ENCODE data around the gene BTBD16. TPM values are rescaled to one million over a fixed set of nuclear protein-coding genes. Genes with fewer than 3 reads are reported as not detected.
A peak's percentile ranks its signal among the peaks of the same experiment; 100 is the strongest.

BTBD16 gene
- total RNA-seq, 2 experiments from 2014 or later = not detected

DNA sequence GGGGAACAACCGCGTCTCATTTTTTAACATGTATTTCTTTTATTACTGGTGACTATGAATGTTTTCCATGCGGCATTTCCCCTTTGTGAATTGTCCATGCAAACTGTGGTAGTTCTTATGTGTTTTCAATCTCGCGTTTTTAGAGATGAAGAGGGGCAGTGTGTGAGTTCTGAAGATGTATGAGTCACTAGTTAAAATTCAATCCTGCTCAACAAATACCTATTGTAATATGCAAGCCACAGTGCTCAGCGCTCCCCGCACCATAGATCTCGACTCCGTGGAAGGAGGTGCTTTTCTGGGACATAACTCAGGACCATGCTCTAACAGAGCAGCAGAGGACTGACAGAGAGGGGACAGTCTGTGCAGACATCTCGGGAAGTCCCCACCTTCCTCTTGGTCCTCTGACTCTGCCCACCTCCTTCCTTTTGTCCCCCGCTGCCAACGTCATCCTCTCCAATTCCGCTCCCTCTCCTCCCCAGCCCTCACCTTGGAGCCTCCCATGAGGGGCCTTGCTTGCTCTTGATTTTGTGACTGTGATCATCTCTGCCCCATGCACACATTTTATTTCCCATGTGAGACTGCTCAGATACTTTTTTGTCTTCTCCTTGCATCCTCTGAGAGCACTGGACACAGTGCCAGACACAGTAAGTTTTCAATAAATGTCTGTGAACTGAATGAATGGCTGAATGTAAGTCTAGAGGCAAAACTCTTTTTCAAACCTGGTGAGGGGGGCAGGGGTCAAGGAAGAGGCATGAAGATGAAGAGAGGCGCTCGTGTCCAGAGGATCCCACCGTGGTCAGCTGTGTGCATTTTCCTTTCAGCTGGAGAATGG lies 60.7 kb downstream of the BTBD16 start:
- no peak for ATAC-seq
- ChIA-PET CTCF (no interaction called here), POLR2A (no interaction called here)
- peaks cover 17% of the 10 kb centered on the region for H3K27me3 Mint-ChIP-seq (ENCODE audit: low read depth)
- H3K9me3 Mint-ChIP-seq (ENCODE audit: insufficient read depth) = no peaks in the 10 kb centered on the region
- H3K4me1 Mint-ChIP-seq (ENCODE audit: low read depth) = peaks cover 2% of the 10 kb centered on the region
- no peak overlapping the region for H3K4me3 Mint-ChIP-seq
- H3K27ac Mint-ChIP-seq = no peak overlapping the region
- no peak for DNase-seq
- no peaks in the 10 kb centered on the region for H3K36me3 Mint-ChIP-seq (ENCODE audit: low read depth)

DNA sequence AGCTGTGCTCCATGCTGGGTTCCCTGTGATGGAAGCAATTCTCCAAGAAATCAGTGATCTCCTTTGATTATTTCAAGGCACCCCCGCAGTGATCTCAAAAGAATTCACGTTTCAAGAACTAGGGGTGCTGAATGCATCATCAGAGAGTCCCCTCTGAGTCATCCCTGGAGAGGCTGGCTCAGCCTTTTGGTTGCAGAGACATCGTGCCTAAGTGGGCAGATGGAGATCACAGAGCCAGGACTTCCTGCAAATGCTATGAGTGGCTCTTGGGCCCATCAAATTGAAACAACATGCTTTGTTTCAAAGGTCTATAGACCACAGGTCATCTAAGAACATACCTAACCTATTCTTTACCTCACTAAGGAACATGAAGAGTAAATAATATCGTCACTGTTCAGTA lies 61.9 kb downstream of the BTBD16 start:
- H3K27ac Mint-ChIP-seq = no peak overlapping the region

GRCh38 chr10:122336332-122336731 lies 65.2 kb downstream of the BTBD16 start:
- Mint-ChIP-seq H3K36me3 (ENCODE audit: low read depth) (no peaks in the 10 kb centered on the region), H3K9me3 (ENCODE audit: insufficient read depth) (no peaks in the 10 kb centered on the region), H3K4me3 (no peak overlapping the region), H3K27ac (no peak overlapping the region), H3K4me1 (ENCODE audit: low read depth) (peaks cover 2% of the 10 kb centered on the region), H3K27me3 (ENCODE audit: low read depth) (peaks cover 12% of the 10 kb centered on the region)
- POLR2A ChIA-PET = no interaction called here
- ATAC-seq (no peak), DNase-seq (no peak)
- CTCF ChIA-PET = no interaction called here

More for the DNA sequence above, 61.9 kb downstream of the BTBD16 start:
- no peaks in the 10 kb centered on the region for H3K36me3 Mint-ChIP-seq (ENCODE audit: low read depth)
- ATAC-seq (no peak), DNase-seq (no peak)
- POLR2A ChIA-PET = no interaction called here
- H3K4me3 Mint-ChIP-seq = no peak overlapping the region
- peaks cover 2% of the 10 kb centered on the region for H3K4me1 Mint-ChIP-seq (ENCODE audit: low read depth)
- CTCF ChIA-PET = no interaction called here
- peaks cover 17% of the 10 kb centered on the region for H3K27me3 Mint-ChIP-seq (ENCODE audit: low read depth)
- H3K9me3 Mint-ChIP-seq (ENCODE audit: insufficient read depth) = no peaks in the 10 kb centered on the region

DNA sequence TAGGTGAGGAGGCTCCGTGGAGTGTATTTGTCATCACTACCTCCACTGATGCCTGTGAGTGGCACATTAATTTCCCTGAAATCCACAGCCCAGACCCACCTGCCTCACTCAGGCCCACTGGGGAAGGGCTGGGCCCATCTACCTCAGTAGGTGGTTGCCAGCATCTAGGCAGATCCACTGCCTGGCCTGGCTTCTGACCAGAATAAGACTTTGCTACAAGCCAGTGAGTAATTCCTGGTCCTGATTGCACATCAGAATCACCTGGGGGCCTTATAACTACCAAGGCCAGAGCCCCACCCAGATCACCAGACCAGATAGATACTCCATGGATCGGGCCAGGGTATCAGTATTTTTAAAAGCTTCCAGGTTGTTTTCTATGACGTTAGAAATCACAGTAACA lies 65.9 kb downstream of the BTBD16 start:
- POLR2A ChIA-PET = no interaction called here
- Mint-ChIP-seq H3K4me1 (ENCODE audit: low read depth) (peaks cover 2% of the 10 kb centered on the region), H3K27ac (no peak overlapping the region), H3K27me3 (ENCODE audit: low read depth) (peaks cover 7% of the 10 kb centered on the region), H3K36me3 (ENCODE audit: low read depth) (no peaks in the 10 kb centered on the region), H3K9me3 (ENCODE audit: insufficient read depth) (no peaks in the 10 kb centered on the region), H3K4me3 (no peak overlapping the region)
- CTCF ChIA-PET = no interaction called here
- DNase-seq (no peak), ATAC-seq (no peak)

DNA sequence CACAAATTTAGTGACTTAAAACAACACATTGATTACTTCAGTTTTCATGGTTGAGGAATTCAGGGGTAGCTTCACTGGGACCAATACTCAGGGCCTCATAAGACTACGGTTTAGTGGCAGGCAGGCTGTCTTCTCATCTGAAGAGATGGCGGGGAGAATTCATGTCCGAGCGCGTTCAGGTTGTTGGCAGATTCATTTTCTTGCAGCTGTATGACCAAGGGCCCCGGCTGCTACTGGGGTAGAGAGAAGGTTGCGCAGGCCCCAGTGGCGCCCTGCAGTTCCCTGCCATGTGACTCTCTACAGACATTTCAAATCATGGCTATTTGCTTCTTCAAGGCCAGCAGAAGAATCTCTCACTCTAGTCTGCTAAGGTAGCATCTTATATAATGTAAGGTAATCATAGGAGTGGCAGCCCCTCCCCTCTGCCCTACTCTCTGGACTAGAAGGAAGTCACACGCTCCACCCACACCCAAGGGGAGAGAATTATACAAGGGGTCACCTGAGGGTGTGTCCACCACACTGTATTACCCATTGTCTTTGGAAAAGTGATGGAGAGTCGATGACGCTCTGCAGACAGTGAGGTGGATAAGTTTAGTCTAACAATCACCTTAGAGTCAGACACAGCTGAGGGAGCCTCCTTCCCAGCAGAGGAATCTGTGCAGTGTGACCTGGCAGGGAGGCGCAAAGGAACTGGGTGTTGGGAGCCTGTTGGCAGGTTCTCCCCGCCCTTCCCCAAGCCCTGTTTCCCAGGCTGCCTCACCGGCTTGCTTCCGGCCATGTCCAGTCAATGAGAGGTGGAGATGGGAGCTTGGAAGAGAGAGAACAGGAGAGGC lies 67.7 kb downstream of the BTBD16 start:
- H3K27ac Mint-ChIP-seq = no peak overlapping the region
- POLR2A ChIA-PET = no interaction called here
- H3K36me3 Mint-ChIP-seq (ENCODE audit: low read depth) = no peaks in the 10 kb centered on the region
- DNase-seq (no peak), ATAC-seq (no peak)
- no peak overlapping the region for H3K4me3 Mint-ChIP-seq
- H3K9me3 Mint-ChIP-seq (ENCODE audit: insufficient read depth) = no peaks in the 10 kb centered on the region
- peaks cover 7% of the 10 kb centered on the region for H3K4me1 Mint-ChIP-seq (ENCODE audit: low read depth)
- H3K27me3 Mint-ChIP-seq (ENCODE audit: low read depth) = no peaks in the 10 kb centered on the region
- CTCF ChIA-PET = interaction anchor here (1.1 to 2.0 kb wide), 2 partner anchors 96 to 226 kb away, joined by 3 to 12 read pairs; no protein-coding TSS in a partner anchor

- H3K27me3 Mint-ChIP-seq (ENCODE audit: low read depth) = no peaks in the 10 kb centered on the region
- peaks cover 7% of the 10 kb centered on the region for H3K4me1 Mint-ChIP-seq (ENCODE audit: low read depth)
- ATAC-seq (no peak), DNase-seq (no peak)
- ChIA-PET POLR2A (no interaction called here), CTCF (interaction anchor here (1.1 to 2.0 kb wide), 4 partner anchors 92 to 224 kb away, joined by 3 to 12 read pairs (median 4); no protein-coding TSS in a partner anchor)
- no peaks in the 10 kb centered on the region for H3K9me3 Mint-ChIP-seq (ENCODE audit: insufficient read depth)
- H3K36me3 Mint-ChIP-seq (ENCODE audit: low read depth) = no peaks in the 10 kb centered on the region
- H3K27ac Mint-ChIP-seq = no peak overlapping the region
- no peak overlapping the region for H3K4me3 Mint-ChIP-seq
These were observed 70.2 kb downstream of the BTBD16 start for GRCh38 chr10:122341141-122341810.

GRCh38 chr10:122342293-122343134 lies 71.4 kb downstream of the BTBD16 start:
- ATAC-seq = peak; percentile 64
- ChIA-PET POLR2A (no interaction called here), CTCF (interaction anchor here (0.6 to 3.3 kb wide), 20 partner anchors 9 to 222 kb away, joined by 3 to 78 read pairs (median 4); partner anchors contain the start of gene PLEKHA1)
- DNase-seq = peak; percentile 69
- H3K4me3 Mint-ChIP-seq = no peak overlapping the region
- H3K9me3 Mint-ChIP-seq (ENCODE audit: insufficient read depth) = no peaks in the 10 kb centered on the region
- H3K36me3 Mint-ChIP-seq (ENCODE audit: low read depth) = no peaks in the 10 kb centered on the region
- no peaks in the 10 kb centered on the region for H3K27me3 Mint-ChIP-seq (ENCODE audit: low read depth)
- H3K4me1 Mint-ChIP-seq (ENCODE audit: low read depth) = peaks cover 7% of the 10 kb centered on the region
- H3K27ac Mint-ChIP-seq = no peak overlapping the region

DNA sequence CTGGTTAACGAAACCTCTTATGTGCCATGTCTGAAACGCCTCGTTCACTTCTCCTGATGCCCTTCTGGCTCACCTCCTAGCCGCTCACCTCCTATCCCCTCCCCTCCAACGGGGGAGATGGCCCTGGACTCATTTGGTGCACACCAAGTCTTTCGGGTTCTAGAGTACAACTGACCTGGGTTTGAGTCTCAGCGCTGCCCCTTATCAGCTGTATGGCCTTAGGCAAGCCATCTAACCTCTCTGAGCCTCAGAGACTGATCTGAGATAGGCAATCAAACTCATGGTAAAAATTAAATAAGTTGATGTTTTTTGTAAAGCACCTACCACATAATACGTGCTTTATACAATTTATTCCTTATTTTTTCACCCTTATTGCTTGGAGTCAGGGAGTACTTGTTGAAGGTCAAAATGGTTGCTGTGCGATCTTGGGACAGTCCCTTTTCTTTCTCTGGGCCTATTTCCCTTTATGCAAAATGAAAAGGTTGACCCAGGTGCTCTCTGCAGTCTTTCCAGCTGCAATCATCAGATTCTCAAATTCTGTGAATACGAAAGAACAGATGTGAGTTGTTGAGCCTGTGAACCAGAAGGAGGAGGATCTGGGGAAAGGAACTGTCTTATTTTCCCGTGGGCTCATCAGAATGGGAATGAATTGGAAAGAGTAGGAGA lies 72.2 kb downstream of the BTBD16 start:
- H3K36me3 Mint-ChIP-seq (ENCODE audit: low read depth) = no peaks in the 10 kb centered on the region
- H3K4me3 Mint-ChIP-seq = no peak overlapping the region
- no peaks in the 10 kb centered on the region for H3K27me3 Mint-ChIP-seq (ENCODE audit: low read depth)
- no peaks in the 10 kb centered on the region for H3K9me3 Mint-ChIP-seq (ENCODE audit: insufficient read depth)
- H3K4me1 Mint-ChIP-seq (ENCODE audit: low read depth) = peaks cover 7% of the 10 kb centered on the region
- H3K27ac Mint-ChIP-seq = no peak overlapping the region
- no peak for ATAC-seq
- DNase-seq = no peak
- POLR2A ChIA-PET = no interaction called here
- CTCF ChIA-PET = interaction anchor here (0.6 to 3.3 kb wide), 20 partner anchors 9 to 221 kb away, joined by 3 to 78 read pairs (median 4); partner anchors contain the start of gene PLEKHA1

DNA sequence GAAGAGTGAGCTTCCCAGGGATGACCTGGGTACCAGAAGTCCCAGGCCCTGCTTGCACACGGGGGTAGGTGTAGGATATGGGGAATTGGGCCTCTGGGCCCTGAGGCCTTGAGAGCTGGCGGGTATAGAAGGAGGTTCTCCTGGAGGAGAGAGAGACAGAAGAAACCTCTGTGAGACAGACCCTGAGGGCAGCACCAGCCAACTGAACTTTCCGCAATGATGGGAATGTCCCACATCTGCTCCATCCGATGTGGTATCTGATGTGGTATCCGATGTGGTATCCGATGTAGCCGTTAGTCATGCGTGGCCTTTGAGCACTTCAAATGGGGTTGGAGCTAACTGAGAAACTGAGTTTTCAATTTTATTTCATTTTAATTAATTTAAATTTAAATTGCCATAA lies 72.8 kb downstream of the BTBD16 start:
- DNase-seq = no peak
- H3K27ac Mint-ChIP-seq = no peak overlapping the region
- no peaks in the 10 kb centered on the region for H3K36me3 Mint-ChIP-seq (ENCODE audit: low read depth)
- H3K4me3 Mint-ChIP-seq = no peak overlapping the region
- no peaks in the 10 kb centered on the region for H3K9me3 Mint-ChIP-seq (ENCODE audit: insufficient read depth)
- CTCF ChIA-PET = interaction anchor here (2.0 to 3.3 kb wide), 4 partner anchors 45 to 221 kb away, joined by 4 to 78 read pairs (median 20); no protein-coding TSS in a partner anchor
- H3K27me3 Mint-ChIP-seq (ENCODE audit: low read depth) = no peaks in the 10 kb centered on the region
- POLR2A ChIA-PET = no interaction called here
- no peak for ATAC-seq
- H3K4me1 Mint-ChIP-seq (ENCODE audit: low read depth) = peaks cover 7% of the 10 kb centered on the region

DNA sequence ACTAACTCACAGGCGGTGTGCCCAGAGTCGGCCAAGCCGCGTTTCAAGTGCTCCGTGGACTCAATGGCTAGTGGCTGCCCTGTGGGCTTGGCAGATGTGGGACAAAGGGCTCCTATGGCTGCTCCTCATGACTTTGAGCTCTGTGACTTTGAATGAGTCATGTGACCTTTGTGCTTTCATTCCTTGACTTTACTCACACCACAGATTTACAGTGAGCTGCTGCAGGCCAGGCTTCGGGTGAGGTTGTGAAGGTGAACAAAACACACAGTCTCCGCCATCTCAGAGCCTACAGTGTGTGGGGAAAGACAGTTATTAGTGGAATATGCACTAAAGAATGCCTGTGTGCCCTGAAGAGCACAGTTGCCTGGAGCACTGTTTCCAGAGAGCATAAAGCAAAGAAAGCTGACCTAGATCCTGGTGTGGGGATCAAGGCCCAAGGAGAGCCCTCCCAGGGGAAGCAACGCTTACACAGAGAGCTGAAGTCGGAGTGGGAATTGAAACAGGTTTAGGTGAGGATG lies 73.7 kb downstream of the BTBD16 start:
- DNase-seq = no peak
- Mint-ChIP-seq H3K4me1 (ENCODE audit: low read depth) (peaks cover 7% of the 10 kb centered on the region), H3K27ac (peak overlapping the region; percentile 9), H3K4me3 (no peak overlapping the region), H3K36me3 (ENCODE audit: low read depth) (no peaks in the 10 kb centered on the region), H3K9me3 (ENCODE audit: insufficient read depth) (no peaks in the 10 kb centered on the region), H3K27me3 (ENCODE audit: low read depth) (no peaks in the 10 kb centered on the region)
- ChIA-PET CTCF (interaction anchor here (3.1 to 3.3 kb wide), 3 partner anchors 46 to 220 kb away, joined by 18 to 78 read pairs (median 23); no protein-coding TSS in a partner anchor), POLR2A (interaction anchor here (0.7 kb wide), 1 partner anchor 34 kb away, joined by 3 read pairs; no protein-coding TSS in a partner anchor)
- no peak for ATAC-seq

Data from activated CD8-positive, alpha-beta T cell treated with anti-CD3 and anti-CD28 coated beads, Interleukin-2, amount 10 ng/mL, durations not matched to agents 7 days and 5 days (primary cell).